ENCODE measurements around the gene RAB22A.

RAB22A gene

GRCh38 chr20:58398254-58398653, 88.7 kb downstream of the RAB22A start:
- no peak for ATAC-seq
- TF ChIP-seq PATZ1 (CRISPR knock-in tag; IDR thresholded peaks at IDR 0.05; ENCODE audit: borderline replicate concordance) (no peak), ZNF70 (CRISPR knock-in tag; IDR thresholded peaks at IDR 0.05) (no peak), TSHZ2 (CRISPR knock-in tag; IDR thresholded peaks at IDR 0.05) (no peak), TOX (CRISPR knock-in tag; IDR thresholded peaks at IDR 0.05; ENCODE audit: borderline replicate concordance) (no peak)

GRCh38 chr20:58399926-58400325, 90.4 kb downstream of the RAB22A start:
- TF ChIP-seq TCF4 (CRISPR knock-in tag; IDR thresholded peaks at IDR 0.05; ENCODE audit: borderline replicate concordance) (no peak), ISL1 (CRISPR knock-in tag; IDR thresholded peaks at IDR 0.05) (no peak), ARNTL (CRISPR knock-in tag; IDR thresholded peaks at IDR 0.05; ENCODE audit: borderline replicate concordance, low read depth) (no peak)
- no peak for ATAC-seq

GRCh38 chr20:58401162-58401561, 91.6 kb downstream of the RAB22A start:
- TF ChIP-seq OSR1 (CRISPR knock-in tag; IDR thresholded peaks at IDR 0.05) (no peak), ESRRG (CRISPR knock-in tag; IDR thresholded peaks at IDR 0.05) (no peak), ZNF8 (CRISPR knock-in tag; IDR thresholded peaks at IDR 0.05) (no peak), TOX (CRISPR knock-in tag; IDR thresholded peaks at IDR 0.05; ENCODE audit: borderline replicate concordance) (no peak), TCF4 (CRISPR knock-in tag; IDR thresholded peaks at IDR 0.05; ENCODE audit: borderline replicate concordance) (no peak), ZFP3 (CRISPR knock-in tag; IDR thresholded peaks at IDR 0.05) (no peak)
- no peak for ATAC-seq

- no peak for ATAC-seq
- TF ChIP-seq ZC3H10 (CRISPR knock-in tag; IDR thresholded peaks at IDR 0.05), result no peak
- no peak for TF ChIP-seq TSHZ2 (CRISPR knock-in tag; IDR thresholded peaks at IDR 0.05)
- TF ChIP-seq OSR1 (CRISPR knock-in tag; IDR thresholded peaks at IDR 0.05), result no peak
Observed at GRCh38 chr20:58402305-58402704, 92.8 kb downstream of the RAB22A start.

GRCh38 chr20:58402827-58403226, 93.3 kb downstream of the RAB22A start:
- TF ChIP-seq ZNF565 (CRISPR knock-in tag; conservative IDR thresholded peaks at IDR 0.05; ENCODE audit: low read depth) (no peak), ARNTL (CRISPR knock-in tag; IDR thresholded peaks at IDR 0.05; ENCODE audit: borderline replicate concordance, low read depth) (no peak), ZFP3 (CRISPR knock-in tag; IDR thresholded peaks at IDR 0.05) (no peak), ZNF70 (CRISPR knock-in tag; IDR thresholded peaks at IDR 0.05) (no peak), ZFP30 (CRISPR knock-in tag; IDR thresholded peaks at IDR 0.05) (no peak), TOX (CRISPR knock-in tag; IDR thresholded peaks at IDR 0.05; ENCODE audit: borderline replicate concordance) (no peak), ZC3H10 (CRISPR knock-in tag; IDR thresholded peaks at IDR 0.05) (no peak), RARB (CRISPR knock-in tag; IDR thresholded peaks at IDR 0.05) (no peak)
- ATAC-seq, result no peak

- no peak for ATAC-seq
- TF ChIP-seq ZNF565 (CRISPR knock-in tag; conservative IDR thresholded peaks at IDR 0.05; ENCODE audit: low read depth) (no peak), ZC3H10 (CRISPR knock-in tag; IDR thresholded peaks at IDR 0.05) (no peak), ARNTL (CRISPR knock-in tag; IDR thresholded peaks at IDR 0.05; ENCODE audit: borderline replicate concordance, low read depth) (no peak), TSHZ2 (CRISPR knock-in tag; IDR thresholded peaks at IDR 0.05) (no peak), CREB5 (CRISPR knock-in tag; IDR thresholded peaks at IDR 0.05; ENCODE audit: low read depth) (no peak), ZFP30 (CRISPR knock-in tag; IDR thresholded peaks at IDR 0.05) (no peak), PATZ1 (CRISPR knock-in tag; IDR thresholded peaks at IDR 0.05; ENCODE audit: borderline replicate concordance) (no peak)
Observed at GRCh38 chr20:58403272-58403671, 93.8 kb downstream of the RAB22A start.

All from SK-N-SH treated with all-trans-retinoic acid at 6 μM for 48 hours (cell line).